Stimulated activated CD4-positive, alpha-beta T cell treated with anti-CD3 and anti-CD28 coated beads, Interleukin-4, amount 100 ng/mL, for 4 hours (primary cell): ENCODE results near the gene RAB4B.
"Not testable (repeated sequence)": the region's sequence is repeated elsewhere in the genome, so short reads cannot be mapped to it uniquely, and the experiment has no call there.

Source experiments
- DNase-seq, 2 experiments: peaks; one replicate each; pipeline ENCODE4 v3.0.0-alpha.2; 2020

Gene RAB4B

GRCh38 chr19:40750874-40751537 is 27.0 kb upstream of the RAB4B start, which contains the start of gene SNRPA:
TSS of gene SNRPA (plus strand) at chr19:40751203. CDS start at chr19:40751409, 206 bp downstream.
- peak; percentile 89 to 96 for DNase-seq

GRCh38 chr19:40752257-40752781 is 25.7 kb upstream of the RAB4B start:
- DNase-seq, result peak in 1 of 2 experiments; percentile 34

GRCh38 chr19:40754611-40755247 is 23.3 kb upstream of the RAB4B start:
- DNase-seq, result peak; percentile 57 to 59

- DNase-seq, result no peak
Measured at GRCh38 chr19:40755248-40755624, 22.8 kb upstream of the RAB4B start.

DNA sequence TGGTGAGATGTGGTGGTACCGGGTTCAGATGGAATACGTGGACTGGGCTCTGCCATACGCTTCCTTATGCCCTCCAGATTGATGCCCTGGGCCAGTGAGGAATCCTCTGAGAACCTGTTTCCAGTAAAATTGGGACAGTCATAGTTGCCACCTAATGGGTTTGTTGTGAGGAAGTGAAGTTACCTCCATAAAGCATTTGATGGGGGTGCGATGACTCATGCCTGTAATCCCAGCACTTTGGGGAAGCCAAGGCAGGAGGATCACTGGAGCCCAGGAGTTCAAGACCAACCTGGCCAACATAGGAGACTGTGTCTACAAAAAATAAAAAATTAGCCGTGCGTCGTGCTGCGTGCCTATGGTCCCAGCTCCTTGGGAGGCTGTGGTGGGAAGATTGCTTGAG is 22.3 kb upstream of the RAB4B start:
- no peak for DNase-seq

DNA sequence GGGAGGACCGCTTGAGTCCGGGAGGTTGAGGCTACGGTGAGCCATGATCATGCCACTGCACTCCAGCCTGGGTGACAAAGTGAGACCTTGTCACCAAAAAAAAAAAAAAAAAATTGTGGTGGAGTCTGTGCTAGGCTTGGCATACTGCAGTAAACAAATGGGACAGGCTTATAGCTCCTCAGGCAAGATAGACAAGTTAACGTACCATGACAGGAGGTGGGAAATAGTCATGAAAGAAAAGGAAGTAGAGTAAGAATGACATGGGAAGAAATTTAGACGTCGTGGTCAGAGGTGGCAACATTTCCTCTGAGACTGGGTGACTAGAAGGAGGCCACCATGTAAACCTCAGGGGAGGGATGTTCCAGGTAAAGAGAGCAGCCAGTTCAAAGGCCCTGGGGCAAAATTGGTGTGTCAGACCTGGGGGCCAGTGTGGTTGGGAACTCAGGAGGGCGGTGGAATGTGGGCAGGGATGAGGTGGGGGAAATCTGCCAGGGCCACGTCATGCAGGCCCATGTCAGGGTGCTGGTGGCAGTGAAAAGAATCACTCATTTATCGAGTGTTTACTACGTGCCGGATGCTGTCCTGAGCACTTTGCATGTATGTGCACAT is 21.4 kb upstream of the RAB4B start:
- DNase-seq, result peak in 1 of 2 experiments; percentile 17

DNA sequence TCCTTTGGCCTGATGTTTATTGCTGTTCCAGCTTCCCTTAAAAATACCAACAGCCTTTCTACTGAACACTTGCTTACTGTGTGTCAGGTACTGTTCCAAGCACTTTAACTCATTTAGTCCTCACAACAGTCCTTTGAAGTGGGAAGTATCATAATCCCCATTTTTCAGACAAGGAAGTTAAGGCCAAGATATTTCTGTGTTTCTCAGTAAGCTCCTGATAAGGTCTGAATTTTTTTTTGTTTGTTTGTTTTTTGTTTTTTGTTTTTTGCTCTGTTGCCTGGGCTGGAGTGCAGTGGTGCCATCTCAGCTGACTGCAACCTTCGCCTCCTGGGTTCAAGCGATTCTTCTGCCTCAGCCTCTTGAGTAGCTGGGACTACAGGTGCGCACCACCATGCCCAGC is 19.6 kb upstream of the RAB4B start:
- DNase-seq, result no peak

DNA sequence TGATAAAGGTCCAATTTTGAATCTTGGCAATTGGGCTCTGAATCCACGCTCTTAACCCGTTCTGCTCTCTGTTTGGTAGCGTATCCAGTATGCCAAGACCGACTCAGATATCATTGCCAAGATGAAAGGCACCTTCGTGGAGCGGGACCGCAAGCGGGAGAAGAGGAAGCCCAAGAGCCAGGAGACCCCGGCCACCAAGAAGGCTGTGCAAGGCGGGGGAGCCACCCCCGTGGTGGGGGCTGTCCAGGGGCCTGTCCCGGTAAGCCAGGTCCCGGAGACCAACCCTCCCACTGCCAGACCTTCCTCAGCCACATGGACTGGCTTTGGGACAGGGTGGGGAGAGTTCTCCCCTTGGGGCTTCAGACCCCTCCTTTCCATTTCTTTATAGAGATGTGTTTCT is 18.7 kb upstream of the RAB4B start:
- no peak for DNase-seq

- DNase-seq, result no peak
Measured at GRCh38 chr19:40762754-40763470, 15.1 kb upstream of the RAB4B start.

DNA sequence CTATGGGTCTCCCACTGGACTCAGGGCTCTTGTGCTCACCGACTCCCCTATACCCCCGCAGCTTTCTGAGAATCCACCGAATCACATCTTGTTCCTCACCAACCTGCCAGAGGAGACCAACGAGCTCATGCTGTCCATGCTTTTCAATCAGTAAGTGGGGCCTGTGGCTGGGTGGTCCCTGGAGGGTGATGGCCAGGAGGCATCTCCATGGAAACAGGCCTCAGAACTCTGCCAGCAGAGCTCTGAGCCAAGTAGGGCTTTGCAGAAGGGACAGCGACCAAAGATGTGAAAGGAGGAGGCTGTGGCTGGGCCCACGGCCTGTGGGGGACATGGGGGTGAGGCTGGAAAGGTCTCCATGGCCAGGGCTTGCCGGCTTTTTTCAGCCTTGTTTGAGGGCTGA is 14.5 kb upstream of the RAB4B start:
- DNase-seq, result no peak

GRCh38 chr19:40763963-40764362 is 14.1 kb upstream of the RAB4B start:
- no peak for DNase-seq

GRCh38 chr19:40766385-40766784 is 11.7 kb upstream of the RAB4B start:
- not testable (repeated sequence) for DNase-seq

- DNase-seq, result no peak
Measured at GRCh38 chr19:40768869-40769268, 9.2 kb upstream of the RAB4B start.

DNA sequence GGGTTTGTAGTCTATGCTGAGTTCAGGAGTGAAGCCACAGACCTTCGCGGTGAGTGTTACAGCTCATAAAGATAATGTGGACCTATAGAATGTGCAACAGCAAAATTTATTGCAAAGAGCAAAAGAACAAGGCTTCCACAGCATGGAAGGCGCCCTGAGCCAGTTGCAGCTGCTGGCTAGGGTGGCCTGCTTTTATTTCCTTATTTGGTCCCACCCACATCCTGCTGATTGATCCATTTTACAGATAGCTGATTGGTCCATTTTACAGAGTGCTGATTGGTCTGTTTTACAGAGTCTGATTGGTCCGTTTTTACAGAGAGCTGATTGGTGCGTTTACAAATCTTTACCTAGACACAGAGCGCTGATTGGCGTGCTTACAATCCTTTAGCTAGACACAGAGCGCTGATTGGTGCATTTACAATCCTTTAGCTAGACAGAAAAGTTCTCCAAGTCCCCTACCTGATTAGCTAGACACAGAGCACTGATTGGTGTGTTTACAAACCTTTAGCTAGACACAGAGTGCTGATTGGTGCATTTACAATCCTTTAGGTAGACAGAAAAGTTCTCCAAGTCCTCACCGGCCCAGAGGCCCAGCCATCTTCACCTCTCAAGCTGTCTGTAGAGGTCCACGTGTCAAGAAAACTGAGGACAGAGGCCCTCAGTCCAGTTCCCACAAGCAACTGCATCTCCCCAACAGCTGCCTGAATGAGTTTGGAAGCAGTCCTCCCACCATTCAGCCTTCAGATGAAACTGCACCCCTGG is 6.8 kb upstream of the RAB4B start:
- not testable (repeated sequence) for DNase-seq

DNA sequence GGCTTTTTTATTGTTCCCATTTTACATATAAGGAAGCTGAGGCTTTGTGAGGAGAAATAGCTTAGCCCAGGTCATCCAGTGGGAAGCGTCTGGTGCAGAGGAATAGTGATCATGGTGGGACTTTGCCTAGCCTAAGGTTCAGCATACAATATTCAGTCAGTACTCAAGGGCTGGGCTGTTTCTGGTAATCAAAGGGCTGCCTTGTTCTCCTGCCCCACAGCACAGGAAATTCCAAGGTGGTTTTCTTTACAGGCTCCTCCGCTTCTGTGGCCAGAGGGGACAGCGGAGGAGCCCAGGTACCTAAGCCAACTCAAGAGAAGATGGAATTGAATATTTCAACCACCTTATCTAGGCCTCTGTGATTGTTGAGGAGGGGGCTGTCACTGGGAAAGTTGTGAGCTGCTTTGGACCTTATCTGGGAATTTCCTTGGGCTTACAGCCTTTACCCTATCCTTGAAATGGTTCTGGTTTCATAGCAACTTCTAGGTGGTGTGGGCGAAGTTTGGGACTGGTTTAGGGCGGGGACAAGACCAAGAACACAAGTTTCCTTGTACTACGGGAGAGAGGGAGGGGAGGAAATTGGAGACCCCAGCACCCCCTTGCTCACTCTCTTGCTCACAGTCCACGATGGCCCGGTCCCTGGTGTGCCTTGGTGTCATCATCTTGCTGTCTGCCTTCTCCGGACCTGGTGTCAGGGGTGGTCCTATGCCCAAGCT is 3.0 kb upstream of the RAB4B start, which contains the start of gene MIA:
Gene MIA (plus strand): TSS at position 606 of the 716 bp plus-strand sequence. CDS start 22 bp downstream, at position 628.
- no peak for DNase-seq

- DNase-seq, result no peak
Measured at GRCh38 chr19:40775632-40776022, 2.4 kb upstream of the RAB4B start.

DNA sequence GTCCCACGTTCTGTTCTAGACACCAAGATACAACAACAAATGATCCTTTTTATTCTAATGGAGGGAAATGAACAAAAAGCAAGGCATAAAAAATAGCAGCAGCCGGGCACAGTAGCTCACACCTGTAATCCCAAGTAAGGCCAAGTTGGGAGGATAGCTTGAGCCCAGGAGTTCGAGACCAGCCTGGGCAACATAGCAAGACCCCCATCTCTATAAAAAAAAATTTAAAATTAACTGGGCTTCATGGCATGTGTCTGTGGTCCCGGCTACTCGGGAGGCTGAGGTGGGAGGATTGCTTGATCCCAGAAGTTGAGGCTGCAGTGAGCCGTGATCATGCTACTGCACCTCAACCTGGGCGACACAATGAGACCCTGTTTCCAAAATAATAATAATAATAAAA is 1.7 kb upstream of the RAB4B start:
- no peak for DNase-seq

GRCh38 chr19:40776932-40777644 is 959 bp upstream of the RAB4B start:
- DNase-seq, result peak; percentile 71 to 88

DNA sequence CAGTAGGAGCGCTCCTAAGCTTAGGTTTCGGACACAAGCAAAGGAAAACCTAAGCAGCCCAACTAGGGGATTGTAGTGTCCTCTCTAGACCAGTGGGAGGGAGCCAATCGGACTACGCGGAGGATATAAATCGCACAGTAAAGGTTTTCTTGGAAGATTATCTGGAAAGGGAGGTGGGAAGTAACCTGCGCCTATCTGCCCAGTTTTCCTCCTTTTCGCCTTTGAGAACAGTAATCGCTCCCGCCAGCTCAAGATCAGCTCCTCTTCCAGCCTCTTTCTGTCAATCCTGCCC is 456 bp upstream of the RAB4B start:
- DNase-seq, result no peak

- no peak for DNase-seq
Measured at GRCh38 chr19:40778706-40779284, 748 bp downstream of the RAB4B start.

DNA sequence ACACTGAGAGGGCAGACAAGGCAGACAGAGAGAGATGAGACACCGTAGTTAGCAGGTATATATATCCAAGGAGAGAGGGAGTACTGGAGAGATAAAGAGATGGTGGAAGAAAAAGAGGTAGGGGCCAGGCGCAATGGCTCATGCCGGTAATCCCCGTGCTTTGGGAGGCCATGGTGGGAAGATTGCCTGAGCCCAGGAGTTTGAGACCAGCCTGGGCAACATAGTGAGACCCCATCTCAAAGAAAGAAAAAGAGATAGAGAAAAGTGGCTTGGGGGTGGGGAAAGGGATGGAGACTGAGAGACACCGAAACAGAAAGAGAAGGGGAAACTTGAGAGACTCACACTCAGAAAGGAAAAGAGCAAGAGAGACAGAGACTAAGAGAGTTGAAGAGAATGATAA is 2.5 kb downstream of the RAB4B start:
- DNase-seq, result no peak
